MM.1S (cell line): ENCODE results near the gene CNGB1.

ENCODE experiments used
- DNase-seq: peaks from one replicate; pipeline ENCODE4 v3.0.0-alpha.2; 2015
- H2AFZ ChIP-seq: fragments of 300-600 bp; sonication (generic); 2 replicates; pipeline ENCODE4 v1.6.0; 2016; ENCODE audit warnings: antibody characterized with exemption, low read length
- H3F3A ChIP-seq: fragments of 300-600 bp; sonication (generic); 2 replicates; pipeline ENCODE4 v1.6.1; 2016; ENCODE audit warnings: mild to moderate bottlenecking, antibody characterized with exemption, low read length, moderate library complexity, mixed read lengths; ENCODE audit not compliant: insufficient read depth
- H3K27ac ChIP-seq: fragments of 300-600 bp; sonication (generic); 2 replicates; pipeline ENCODE4 v1.5.1; 2016; ENCODE audit warnings: mild to moderate bottlenecking, low read length
- H3K27me3 ChIP-seq: fragments of 300-600 bp; sonication (generic); replicated peaks from 2 replicates; pipeline ENCODE4 v1.6.0; 2016; ENCODE audit warnings: low read length; ENCODE audit not compliant: insufficient read depth
- H3K36me3 ChIP-seq: fragments of 300-600 bp; sonication (generic); replicated peaks from 2 replicates; pipeline ENCODE4 v1.6.1; 2016; ENCODE audit warnings: mild to moderate bottlenecking, low read length, mixed read lengths; ENCODE audit not compliant: insufficient read depth
- H3K4me1 ChIP-seq: fragments of 300-600 bp; sonication (generic); 2 replicates; pipeline ENCODE4 v1.6.1; 2016; ENCODE audit warnings: low read length, mixed read lengths
- H3K4me2 ChIP-seq: fragments of 300-600 bp; sonication (generic); 2 replicates; pipeline ENCODE4 v1.6.0; 2016; ENCODE audit warnings: low read depth, low read length
- H3K4me3 ChIP-seq: fragments of 300-600 bp; sonication (generic); 2 replicates; pipeline ENCODE4 v1.5.1; 2016; ENCODE audit warnings: low read length, mixed read lengths
- H3K79me2 ChIP-seq: fragments of 300-600 bp; sonication (generic); 2 replicates; pipeline ENCODE4 v1.6.1; 2016; ENCODE audit warnings: mixed run types, low read length, mixed read lengths
- H3K9ac ChIP-seq: fragments of 300-600 bp; sonication (generic); 2 replicates; pipeline ENCODE4 v1.6.1; 2016; ENCODE audit warnings: low read length, mixed read lengths
- H3K9me2 ChIP-seq: fragments of 300-600 bp; sonication (generic); replicated peaks from 2 replicates; pipeline ENCODE4 v1.6.1; 2016; ENCODE audit warnings: mild to moderate bottlenecking, low read length, mixed read lengths; ENCODE audit not compliant: insufficient read depth
- H3K9me3 ChIP-seq: fragments of 300-600 bp; sonication (generic); replicated peaks from 2 replicates; pipeline ENCODE4 v1.6.1; 2016; ENCODE audit warnings: mild to moderate bottlenecking, low read length, mixed read lengths; ENCODE audit not compliant: insufficient read depth
- H4K20me1 ChIP-seq: fragments of 300-600 bp; sonication (generic); 2 replicates; pipeline ENCODE4 v1.6.1; 2016; ENCODE audit warnings: mild to moderate bottlenecking, low read length, moderate library complexity, mixed read lengths; ENCODE audit not compliant: insufficient read depth
- CTCF ChIP-seq: fragments of 300-600 bp; sonication (generic); IDR thresholded peaks from 2 replicates; pipeline ENCODE4 v1.5.1; 2016; ENCODE audit warnings: antibody characterized with exemption, low read length, mixed read lengths
- EZH2 ChIP-seq: fragments of 300-600 bp; sonication (generic); optimal IDR thresholded peaks from 2 replicates; pipeline ENCODE3; 2017; ENCODE audit warnings: low read depth, mild to moderate bottlenecking, antibody characterized with exemption, low read length, mixed read lengths
- EZH2phosphoT487 ChIP-seq: fragments of 300-600 bp; sonication (generic); IDR thresholded peaks from 2 replicates; pipeline ENCODE4 v1.6.1; 2018; ENCODE audit warnings: antibody characterized with exemption, low read length

The CNGB1 gene

GRCh38 chr16:57882206-57882605 is 88.7 kb downstream of the CNGB1 start:
- TF ChIP-seq EZH2phosphoT487 (no peak), CTCF (no peak), EZH2 (no peak)
- Histone ChIP-seq H2AFZ (no peak overlapping the region), H3K9me2 (no peaks in the 10 kb centered on the region), H3K27ac (no peak overlapping the region), H3K9me3 (no peaks in the 10 kb centered on the region), H3K27me3 (no peaks in the 10 kb centered on the region; the same call in 1 of the 2 replicates), H3K4me2 (no peak overlapping the region), H3K79me2 (no peaks in the 10 kb centered on the region), H3F3A (no peaks in the 10 kb centered on the region), H3K4me3 (no peak overlapping the region), H4K20me1 (no peaks in the 10 kb centered on the region), H3K4me1 (no peaks in the 10 kb centered on the region), H3K36me3 (no peaks in the 10 kb centered on the region), H3K9ac (no peak overlapping the region)
- DNase-seq = no peak

- H4K20me1 ChIP-seq = no peaks in the 10 kb centered on the region
- no peaks in the 10 kb centered on the region for H3K9me2 ChIP-seq
- H3K27me3 ChIP-seq = no peaks in the 10 kb centered on the region; the same call in 1 of the 2 replicates
- H3K4me1 ChIP-seq = no peaks in the 10 kb centered on the region; the same call in 1 of the 2 replicates
- no peaks in the 10 kb centered on the region for H3F3A ChIP-seq
- no peaks in the 10 kb centered on the region for H3K79me2 ChIP-seq
- H2AFZ ChIP-seq = no peak overlapping the region
- no peak for DNase-seq
- no peak for TF ChIP-seq CTCF
- TF ChIP-seq EZH2phosphoT487 = no peak
- no peak for TF ChIP-seq EZH2
- H3K27ac ChIP-seq = no peak overlapping the region
- no peak overlapping the region for H3K9ac ChIP-seq
- H3K9me3 ChIP-seq = no peaks in the 10 kb centered on the region
- H3K4me2 ChIP-seq = no peak overlapping the region
- no peaks in the 10 kb centered on the region for H3K36me3 ChIP-seq
- H3K4me3 ChIP-seq = no peak overlapping the region
These were observed 92.3 kb downstream of the CNGB1 start for GRCh38 chr16:57878586-57878985.

GRCh38 chr16:57876210-57876609 is 94.7 kb downstream of the CNGB1 start:
- DNase-seq = no peak
- no peaks in the 10 kb centered on the region for H3K9me2 ChIP-seq
- no peak overlapping the region for H3K9ac ChIP-seq
- H3K36me3 ChIP-seq = no peaks in the 10 kb centered on the region
- TF ChIP-seq EZH2 (no peak), CTCF (no peak), EZH2phosphoT487 (no peak)
- no peaks in the 10 kb centered on the region for H3K79me2 ChIP-seq
- no peaks in the 10 kb centered on the region for H3K27me3 ChIP-seq
- H3K4me2 ChIP-seq = peak overlapping the region; percentile 22; the same call in 1 of the 2 replicates
- H4K20me1 ChIP-seq = no peaks in the 10 kb centered on the region
- H3K27ac ChIP-seq = no peak overlapping the region
- H3K4me3 ChIP-seq = no peak overlapping the region
- H2AFZ ChIP-seq = 0 out of 2 replicates have a peak overlapping the region, but pooled peaks have one; percentile 9
- no peaks in the 10 kb centered on the region for H3K9me3 ChIP-seq
- no peaks in the 10 kb centered on the region; the same call in 1 of the 2 replicates for H3K4me1 ChIP-seq
- H3F3A ChIP-seq = no peaks in the 10 kb centered on the region
